ENCODE data around the gene NCKAP5.
"Not testable (repeated sequence)": the region's sequence is repeated elsewhere in the genome, so short reads cannot be mapped to it uniquely, and the experiment has no call there.

The NCKAP5 gene

DNA sequence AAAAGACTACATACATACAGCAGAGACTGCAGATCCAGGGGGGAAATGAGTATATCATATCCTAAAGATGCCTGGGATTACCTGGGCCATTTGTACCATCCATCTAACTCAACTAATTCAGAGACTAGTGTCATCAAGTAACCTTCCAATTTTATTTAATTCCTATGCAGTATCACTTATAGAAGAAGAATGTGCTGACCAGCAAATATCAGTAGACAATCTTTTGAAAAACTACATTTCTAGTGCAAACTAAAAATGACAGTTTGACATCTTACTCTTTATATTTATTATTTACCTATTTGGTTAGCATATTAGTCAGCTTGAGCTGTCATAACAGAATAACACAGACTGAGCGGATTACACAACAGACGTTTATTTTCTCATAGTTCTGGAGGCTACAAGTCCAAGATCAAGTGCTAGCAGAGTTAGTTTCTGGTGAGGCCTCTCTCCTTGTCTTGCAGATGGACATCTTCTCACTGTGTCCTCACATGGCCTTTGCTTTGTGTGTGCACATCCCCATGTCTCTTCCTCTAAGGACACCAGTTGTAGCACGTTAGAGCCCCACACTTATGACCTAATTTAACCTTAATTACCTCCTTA lies 47.0 kb downstream of the NCKAP5 start:
- no peak for DNase-seq

DNA sequence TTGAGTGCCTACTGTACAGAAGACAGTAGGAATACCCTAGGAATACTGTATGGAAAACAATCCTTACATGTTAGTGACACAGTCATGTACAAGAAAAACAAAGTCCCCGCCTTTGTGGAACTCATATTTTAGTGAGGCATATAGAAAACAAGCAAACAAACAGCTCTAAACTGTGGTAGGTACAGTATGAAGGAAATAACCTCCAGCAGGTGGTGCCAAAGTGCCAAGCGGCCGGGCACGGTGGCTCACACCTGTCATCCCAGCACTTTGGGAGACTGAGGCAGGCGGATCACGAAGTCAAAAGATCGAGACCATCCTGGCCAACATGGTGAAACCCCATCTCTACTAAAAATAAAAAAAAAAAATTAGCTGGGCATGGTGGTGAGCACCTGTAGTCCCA lies 48.6 kb downstream of the NCKAP5 start:
- not testable (repeated sequence) for DNase-seq

DNA sequence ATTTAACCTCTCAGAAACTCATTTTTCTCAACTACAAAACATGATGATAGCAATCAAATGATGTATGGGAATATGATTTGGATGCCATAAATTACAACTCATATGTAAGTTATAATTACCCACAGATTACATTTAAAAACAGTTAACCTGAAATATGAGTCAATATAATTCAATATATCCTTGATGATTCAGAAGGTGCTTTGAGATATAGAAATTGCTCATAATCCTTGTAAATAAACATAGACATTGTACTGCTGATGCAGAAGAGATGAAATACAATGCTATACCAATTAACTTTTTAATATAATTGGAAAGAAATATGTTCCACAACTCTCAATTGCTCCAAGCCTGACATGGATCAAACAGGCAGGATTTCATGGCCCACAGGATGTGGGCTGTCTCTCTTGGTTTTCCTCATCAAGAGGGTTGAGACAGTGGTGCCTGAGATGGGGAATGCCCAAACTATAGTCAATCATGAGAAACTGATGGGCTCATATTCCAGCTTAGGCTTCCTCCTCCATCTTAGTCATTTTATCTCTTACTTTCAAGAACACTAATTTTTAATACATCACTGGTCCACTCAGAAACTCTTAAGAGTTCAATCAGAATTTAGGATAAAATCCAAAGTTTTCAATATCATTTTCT lies 49.4 kb downstream of the NCKAP5 start:
- no peak for DNase-seq

DNA sequence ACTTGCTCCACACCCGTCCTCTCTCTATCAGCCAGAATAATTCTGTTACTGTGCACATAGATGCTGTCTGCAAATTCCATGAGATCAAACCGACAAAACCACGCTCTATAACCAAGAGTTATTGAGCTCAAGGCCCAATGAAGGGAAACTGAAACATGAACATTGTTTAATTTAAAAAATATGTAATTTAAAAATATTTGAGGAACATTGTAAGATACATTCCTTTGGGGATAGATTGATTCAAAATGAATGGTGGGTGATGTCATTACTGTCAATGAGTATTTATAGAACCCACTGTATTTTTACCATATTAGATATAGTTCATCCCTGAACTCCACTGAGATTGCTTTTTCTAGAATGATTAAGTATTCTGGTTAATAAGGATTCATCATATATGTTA lies 50.4 kb downstream of the NCKAP5 start:
- DNase-seq, result no peak

DNA sequence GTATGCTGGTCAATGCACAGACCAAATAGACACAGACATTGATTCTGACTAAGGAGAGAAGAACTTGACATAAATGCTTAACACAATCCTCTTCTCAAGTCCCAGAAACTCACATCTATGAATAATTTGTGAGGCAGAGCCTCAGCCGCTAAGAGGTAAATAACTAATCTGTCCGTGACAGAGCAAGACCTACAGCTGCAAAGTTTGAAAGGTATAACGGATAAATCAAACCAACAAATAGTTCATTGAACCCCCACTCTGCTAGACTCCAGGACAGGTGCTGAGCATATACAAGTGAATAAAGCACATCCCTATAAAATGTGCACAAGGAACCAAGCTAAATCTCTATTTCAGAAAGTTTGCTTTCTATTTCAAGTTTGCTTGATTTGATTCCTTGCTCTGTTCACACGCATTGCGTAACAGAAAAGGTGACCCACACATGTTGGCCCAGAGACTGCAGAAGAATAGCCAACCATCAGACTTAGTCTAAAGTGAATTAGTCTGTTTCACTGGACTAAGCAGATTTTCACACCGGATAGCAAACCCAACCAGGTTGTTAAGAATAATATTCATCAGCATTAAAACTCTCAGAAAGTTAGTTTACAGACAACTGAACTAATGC lies 51.7 kb downstream of the NCKAP5 start:
- no peak for DNase-seq

DNA sequence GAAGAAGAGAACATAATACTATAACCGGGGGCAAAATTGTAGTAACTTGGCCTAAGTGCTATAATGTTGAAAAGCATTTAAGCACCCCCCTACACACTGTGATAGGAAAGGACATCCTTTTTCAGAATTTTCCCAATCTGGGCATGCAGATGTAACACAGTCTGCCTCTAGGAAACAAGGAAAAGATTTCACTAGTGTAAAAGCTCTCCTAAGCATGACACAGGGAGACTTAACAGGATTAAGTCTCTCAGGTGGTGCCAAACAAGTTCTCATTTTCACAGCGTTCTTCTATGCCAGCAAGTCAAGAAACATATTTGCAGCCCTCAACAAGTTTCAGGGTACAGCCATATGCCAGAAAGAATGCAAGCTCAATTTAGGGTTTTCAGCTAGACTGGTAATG lies 53.0 kb downstream of the NCKAP5 start:
- no peak for DNase-seq

DNA sequence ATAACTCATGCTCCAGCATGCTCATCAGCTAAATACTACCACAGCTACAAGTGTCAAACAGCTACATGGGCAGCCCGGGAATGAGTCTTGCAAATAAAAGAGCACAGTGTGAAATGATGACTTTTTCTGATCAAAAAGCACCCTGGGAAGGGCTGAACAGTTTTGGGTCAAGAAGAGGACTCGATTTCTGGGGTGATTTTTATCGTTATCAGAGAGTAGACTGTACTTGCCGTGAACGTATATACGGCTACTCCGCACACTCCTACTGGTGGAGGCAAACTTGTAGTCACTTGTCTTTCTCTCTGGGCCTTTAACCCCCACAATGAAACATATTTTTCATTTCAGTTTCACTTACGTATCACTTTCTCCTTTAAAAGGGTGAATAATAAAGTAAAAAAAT lies 54.4 kb downstream of the NCKAP5 start:
- no peak for DNase-seq

DNA sequence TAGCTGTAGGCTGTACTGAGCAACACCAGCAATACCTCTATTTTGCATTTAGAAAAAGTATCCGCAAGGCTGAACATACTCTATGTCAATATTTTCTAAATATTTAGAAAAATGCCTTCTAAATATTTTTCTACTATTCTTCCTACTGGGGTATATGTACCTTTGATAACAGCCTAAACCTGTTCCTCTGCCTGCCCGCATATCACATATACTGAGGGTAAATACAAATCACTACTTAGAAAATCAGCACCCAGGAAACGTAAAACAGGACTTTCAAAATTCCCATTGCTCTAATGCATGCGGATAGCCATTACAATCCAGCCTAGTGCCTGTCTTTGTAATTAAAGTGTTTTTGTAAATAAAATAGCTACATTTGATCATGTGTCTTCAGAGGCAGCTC lies 56.1 kb downstream of the NCKAP5 start:
- no peak for DNase-seq

DNA sequence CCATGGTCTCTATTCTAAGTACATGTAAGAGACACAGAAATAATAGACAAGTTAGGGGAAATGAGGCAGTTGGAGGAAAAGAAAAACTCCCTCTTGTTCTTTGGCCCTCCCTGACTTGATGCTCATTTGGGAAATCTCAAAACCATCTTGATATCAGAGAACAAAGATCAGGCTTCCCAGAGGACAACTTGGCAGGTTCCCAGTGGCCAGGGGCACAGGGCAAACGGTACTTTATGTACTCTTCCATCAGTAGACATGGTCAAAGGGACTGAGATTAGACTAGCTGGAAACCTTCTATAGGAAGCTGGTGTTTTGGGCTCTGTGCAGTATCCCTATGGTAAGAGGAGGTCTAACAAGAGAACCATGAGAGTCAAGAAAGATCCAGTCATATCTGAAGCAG lies 56.6 kb downstream of the NCKAP5 start:
- no peak for DNase-seq

DNA sequence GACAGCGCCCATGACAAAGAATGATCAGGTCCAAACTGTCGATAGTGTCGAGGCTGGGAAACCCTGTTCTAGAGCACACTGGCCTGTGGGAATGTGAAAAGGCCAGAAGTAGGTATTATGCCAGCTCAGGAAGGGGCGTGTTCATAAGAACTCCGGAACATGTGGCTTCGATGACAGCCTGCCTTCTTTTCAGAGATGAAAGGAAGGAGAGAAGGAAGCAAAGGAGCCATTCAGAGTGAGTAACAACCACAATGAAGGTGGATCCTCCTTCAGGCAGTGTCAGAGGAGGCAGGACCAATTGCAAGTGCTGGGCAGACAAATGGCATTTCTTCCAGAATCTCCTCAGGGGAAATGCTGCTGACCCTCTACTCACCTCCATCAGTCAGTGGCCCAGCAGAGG lies 58.5 kb downstream of the NCKAP5 start:
- DNase-seq, result no peak

DNA sequence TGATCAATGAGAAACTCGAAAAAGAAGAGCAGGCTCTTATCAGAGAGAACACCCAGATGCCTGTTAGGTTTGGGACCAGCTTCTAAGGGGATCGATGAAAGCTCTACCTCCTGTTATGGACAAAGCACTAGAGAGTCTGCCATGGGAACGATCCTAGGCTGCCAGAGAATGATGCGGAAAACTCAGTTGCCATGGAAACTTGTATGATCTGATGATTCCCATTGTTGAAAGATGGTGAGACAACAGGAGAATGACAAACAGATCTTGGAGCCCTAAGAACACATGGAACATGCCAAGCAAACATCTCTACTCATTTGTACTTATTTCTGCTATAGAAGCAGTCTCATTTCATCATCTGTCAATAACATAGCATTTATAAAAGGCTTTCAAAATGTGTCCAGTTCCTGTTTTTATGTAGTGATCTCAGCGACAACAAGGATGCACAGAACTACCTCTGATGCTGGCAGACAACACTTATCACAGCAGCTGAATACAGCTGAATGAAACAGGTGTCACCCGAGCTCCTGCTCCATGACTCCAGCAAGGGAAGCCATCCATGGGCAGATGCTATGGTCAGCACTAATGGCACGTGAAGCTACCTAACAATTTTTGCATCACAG lies 59.6 kb downstream of the NCKAP5 start:
- DNase-seq, result no peak

DNA sequence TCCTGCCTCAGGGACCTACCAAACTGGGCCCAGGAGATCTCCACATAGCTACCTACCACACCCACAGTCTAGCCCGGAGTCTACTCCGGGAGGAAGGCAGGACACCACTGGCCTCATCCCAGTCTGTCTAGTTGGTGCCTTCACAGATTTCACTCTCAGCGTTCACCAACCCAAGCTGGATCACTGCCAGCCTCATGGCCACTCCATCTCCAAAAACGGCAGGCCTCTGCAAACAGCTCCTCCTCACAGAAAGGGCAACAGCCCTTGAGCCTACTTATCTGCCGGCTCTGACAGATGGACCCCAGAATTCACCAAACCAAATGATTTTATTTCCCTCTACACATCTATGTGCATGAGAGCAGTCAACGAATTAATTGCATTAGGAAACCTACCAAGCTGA lies 61.3 kb downstream of the NCKAP5 start:
- no peak for DNase-seq

DNA sequence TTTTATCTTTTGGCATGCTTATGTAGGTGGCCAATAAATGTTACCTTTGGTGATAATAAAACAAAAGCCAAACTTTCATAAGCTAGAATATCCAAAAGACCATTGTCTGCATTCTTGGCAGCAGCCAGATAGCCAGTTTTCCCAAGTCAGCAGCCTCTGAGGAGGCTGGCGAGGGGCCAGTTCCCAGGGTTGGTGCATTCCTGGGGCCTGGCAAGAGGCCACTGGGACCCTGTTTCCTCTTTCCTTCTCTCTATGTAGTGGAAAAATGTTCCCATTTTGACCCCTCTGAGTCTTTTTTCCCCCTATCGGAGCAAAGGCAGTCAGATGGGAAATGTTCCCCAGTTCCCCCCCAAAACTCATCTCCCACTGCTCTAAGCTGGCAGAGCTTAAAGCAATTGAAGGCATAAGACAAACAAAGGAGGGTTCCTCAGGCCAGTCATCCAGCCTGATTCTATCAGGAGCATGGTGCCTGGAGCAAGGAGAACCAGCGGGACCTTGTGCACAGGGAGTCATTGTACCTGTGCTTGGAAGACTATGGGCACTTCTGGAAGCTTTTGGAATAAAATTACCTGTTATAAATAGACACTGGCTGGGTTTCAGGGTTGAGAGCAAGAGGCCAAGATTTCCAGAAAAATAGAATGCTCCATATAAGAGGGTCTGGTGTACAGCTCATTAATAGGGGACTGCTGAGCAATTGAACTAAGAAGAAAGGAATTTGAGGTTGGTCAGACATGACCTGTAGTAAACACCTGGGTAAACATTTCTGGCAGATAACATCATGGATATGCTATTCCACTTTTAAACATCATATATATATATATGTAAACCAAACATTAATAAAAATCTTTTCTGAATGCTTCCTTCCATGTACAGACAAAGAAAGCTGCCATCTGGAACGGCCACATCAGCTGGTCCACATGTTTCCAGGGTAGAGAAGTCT lies 63.4 kb downstream of the NCKAP5 start:
- no peak for DNase-seq

DNA sequence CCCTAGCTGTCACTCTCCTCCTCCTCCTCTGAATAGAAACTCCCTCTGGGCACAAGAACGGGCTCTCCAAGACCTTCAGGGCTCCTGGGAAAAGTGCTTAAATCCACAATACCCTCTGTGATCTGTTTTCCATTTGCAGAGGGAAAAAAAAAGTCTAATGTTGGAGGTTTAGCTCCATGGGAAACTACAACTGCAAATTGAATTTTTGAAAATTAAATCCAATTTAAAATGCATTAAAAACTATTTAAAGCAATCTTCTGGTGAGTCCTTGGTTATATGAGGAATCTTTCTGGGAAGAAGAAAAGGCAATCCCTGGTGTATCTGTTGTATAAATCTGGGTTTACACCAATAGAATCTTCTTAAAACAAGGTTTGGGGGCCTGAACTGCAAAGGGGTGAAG lies 64.3 kb downstream of the NCKAP5 start:
- no peak for DNase-seq

DNA sequence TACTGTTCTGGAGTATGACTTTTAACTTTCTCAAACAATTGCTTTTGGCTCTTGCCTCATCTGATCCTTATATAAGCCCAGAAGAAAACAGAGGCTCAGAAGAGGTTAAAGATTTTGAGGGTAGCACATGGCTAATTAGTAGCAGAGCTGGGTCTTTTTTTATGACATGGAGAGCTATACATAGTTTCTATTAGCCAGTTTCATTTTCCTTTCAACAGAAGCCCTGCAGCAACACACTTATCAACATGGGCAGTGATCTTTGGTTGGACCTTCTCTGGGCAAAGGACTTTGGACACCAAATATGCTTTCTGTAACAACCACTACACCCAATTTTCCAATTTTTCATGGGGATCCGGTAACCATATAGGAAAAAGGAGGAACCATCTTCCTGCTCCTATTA lies 64.9 kb downstream of the NCKAP5 start:
- no peak for DNase-seq

DNA sequence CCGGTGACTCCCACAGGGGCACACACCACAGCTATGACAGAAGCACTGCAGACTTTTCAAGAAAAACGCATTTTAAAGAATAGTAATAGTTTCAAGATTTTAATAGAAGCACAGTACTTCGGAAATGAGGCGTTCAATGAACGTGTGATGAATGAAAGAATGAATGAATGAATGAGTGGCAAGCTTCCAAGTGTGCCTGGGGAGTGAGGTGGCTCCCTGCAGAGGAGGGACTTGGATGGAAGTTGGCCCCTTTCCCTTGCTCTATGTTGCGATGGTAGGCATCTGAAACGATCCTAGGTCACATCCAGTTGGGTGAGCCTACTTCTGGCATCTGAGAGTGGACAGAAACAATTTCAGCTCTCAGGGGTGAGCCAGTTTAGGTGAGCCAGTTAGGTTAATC lies 65.6 kb downstream of the NCKAP5 start:
- no peak for DNase-seq

DNA sequence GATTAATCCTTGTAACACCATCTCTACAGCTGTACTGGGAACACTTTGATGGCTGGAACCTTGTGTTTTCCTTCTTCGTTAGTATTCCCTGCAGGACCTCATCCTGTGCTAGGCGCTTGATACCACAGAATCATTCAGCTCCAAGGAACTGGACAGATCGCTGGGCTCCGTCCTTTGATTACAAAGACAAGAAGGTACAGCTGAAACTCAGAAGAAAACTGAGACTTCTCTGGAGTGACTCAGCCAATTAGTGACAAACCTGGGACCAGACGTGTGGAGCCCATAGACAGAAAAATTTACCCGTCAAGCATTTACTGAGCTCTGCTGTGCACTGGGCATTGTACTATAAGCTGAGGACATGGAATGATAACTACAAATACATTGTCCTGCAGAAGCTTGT lies 67.3 kb downstream of the NCKAP5 start:
- no peak for DNase-seq

DNA sequence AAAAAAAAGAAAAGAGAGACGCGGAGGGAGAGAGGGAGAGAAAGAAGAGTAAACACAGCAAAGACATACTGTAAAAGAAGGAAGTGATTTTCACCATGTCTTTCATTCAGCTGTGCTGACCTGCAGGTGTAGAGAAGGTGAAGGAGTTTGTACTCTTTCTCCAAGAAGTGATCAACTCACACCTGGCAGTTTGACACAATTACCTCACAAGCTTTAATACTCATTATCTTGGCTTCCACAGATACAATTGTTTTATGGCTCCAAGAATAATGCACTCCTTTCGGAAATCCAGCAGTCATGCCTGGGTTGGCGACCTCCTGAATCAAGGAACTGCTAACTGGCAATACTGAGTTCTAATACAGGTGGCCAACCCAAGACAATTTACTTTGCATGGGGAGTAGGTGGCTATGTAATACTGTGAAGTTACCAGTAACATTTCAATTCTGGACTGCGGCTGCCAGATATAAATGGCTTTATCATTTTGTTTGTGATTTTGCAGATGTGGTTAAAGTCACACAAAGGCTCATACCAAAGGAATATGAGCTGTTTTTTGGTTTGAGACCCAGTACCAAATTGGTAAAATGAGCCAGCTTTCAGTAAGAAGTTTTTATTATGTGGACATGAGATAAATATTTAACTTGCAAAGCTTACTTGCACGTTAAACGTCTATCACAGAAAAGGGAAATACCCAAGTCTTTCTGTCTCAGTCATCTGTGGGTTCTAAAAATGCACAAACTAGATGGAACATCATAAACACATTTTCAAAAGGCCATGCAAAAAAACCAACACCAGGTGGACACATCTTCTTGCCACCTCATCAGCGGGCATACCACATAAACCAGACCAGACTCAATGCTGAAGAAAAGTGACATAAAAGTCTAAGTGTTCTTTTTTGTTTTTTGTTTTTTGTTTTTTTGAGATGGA lies 69.3 kb downstream of the NCKAP5 start:
- no peak for DNase-seq

DNA sequence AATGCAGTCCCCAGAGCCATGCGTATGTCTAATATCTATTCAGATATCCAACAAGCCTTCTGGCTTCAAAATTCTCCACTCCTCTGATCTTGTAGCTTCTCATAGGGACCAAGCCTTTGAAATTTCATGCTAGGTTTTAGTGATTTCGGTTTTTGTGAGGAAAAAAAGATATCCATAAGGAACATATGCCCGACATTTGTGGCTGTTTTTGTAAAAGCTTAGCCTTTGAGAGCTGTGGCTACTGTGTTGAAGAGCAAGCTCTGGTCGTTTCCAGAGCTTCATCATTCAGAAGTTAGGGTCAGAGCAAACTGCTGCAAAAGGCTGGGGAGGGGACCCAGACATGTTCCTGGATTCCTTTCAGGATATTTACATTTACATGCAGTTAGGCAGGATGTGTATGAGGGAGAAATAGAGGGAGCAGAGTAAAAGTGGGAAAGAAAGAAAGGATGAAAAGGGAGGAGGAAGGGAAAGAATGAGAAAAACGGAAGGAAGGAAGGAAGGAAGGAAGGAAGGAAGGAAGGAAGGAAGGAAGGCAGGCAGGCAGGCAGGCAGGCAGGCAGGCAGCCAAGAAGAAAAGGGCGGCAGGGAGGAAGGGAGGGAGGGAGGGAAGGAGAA lies 70.2 kb downstream of the NCKAP5 start:
- no peak for DNase-seq

DNA sequence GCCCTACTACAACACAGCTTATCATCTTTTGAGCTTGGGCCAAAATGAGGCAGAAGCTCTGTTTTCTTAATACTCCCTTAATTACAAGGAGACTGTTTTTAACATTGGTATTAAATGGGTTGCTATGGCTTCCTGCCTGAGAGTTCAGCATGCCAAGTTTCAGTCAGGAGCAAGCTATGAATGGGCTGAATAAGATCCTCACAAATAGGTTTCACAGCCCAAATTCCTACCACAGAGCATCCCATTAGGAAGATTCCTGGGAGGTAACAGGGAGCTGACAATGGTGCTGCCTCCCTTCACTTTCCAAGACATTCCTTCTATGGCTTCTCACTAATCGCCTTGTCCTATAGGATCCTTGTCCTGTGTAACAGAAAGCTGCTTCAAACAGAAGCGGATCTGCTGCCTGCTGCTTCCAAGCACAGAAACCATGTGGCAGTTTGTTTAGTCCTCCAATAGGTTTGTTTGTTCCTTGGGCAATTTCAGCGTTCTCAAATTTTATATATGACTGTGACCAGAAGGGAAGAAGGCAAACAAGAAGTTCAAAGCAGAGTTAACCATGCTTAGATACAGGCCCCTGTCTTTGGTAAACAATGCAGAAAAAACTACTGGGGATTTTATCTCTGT lies 70.9 kb downstream of the NCKAP5 start:
- DNase-seq, result no peak
